ENCODE results near the gene ORC2. TPM values are rescaled to one million over a fixed set of nuclear protein-coding genes. Genes with fewer than 3 reads are reported as not detected.

Gene ORC2
- polyA plus RNA-seq, 3 donors: 3.1 to 5.4 (median 3.9) TPM

- peaks cover 9% of the 10 kb centered on the region for H3K79me2 ChIP-seq (ENCODE audit: insufficient read depth, low read length)
- Mint-ChIP-seq H3K4me3 (no peak overlapping the region), H3K36me3 (peaks cover 2 to 20% of the 10 kb centered on the region in 2 donors), H3K4me1 (peaks cover 31% of the 10 kb centered on the region), H3K27ac (peak overlapping the region; percentile 48 to 93 (median 79)), H3K27me3 (ENCODE audit: low read depth in 3 of 3) (peaks cover 0 to 1% (median 0%) of the 10 kb centered on the region in 3 donors), H3K9me3 (peaks cover 0 to under 1% (median 0%) of the 10 kb centered on the region in 7 donors)
- TF ChIP-seq, protein P1, sequence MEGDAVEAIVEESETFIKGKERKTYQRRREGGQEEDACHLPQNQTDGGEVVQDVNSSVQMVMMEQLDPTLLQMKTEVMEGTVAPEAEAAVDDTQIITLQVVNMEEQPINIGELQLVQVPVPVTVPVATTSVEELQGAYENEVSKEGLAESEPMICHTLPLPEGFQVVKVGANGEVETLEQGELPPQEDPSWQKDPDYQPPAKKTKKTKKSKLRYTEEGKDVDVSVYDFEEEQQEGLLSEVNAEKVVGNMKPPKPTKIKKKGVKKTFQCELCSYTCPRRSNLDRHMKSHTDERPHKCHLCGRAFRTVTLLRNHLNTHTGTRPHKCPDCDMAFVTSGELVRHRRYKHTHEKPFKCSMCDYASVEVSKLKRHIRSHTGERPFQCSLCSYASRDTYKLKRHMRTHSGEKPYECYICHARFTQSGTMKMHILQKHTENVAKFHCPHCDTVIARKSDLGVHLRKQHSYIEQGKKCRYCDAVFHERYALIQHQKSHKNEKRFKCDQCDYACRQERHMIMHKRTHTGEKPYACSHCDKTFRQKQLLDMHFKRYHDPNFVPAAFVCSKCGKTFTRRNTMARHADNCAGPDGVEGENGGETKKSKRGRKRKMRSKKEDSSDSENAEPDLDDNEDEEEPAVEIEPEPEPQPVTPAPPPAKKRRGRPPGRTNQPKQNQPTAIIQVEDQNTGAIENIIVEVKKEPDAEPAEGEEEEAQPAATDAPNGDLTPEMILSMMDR (IDR thresholded peaks at IDR 0.05): peak; percentile 10
- H2AFZ ChIP-seq (ENCODE audit: insufficient read depth, low read depth, low read length, poor library complexity, severe bottlenecking): no peak overlapping the region
- H3K36me3 ChIP-seq (replicated peaks in 1 of 2; ENCODE audit: control insufficient read depth in 1 of 2, insufficient read depth in 2 of 2, low read length in 2 of 2): peaks cover 0 to under 1% of the 10 kb centered on the region in 2 donors
- H3K9me3 ChIP-seq (replicated peaks in 1 of 2; ENCODE audit: control insufficient read depth in 1 of 2, insufficient read depth in 1 of 2, low read length in 2 of 2): no peaks in the 10 kb centered on the region
- intact Hi-C loops (cut with micrococcal nuclease): loop anchor here (10.0 kb wide), 2 partner anchors 206 to 216 kb away; partner anchors contain the start of gene CASP10 (in 1 of the 2)
- no peaks in the 10 kb centered on the region for H4K20me1 ChIP-seq (ENCODE audit: insufficient read depth, low read length)
- peak overlapping the region; percentile 15 for H3K4me2 ChIP-seq (replicated peaks; ENCODE audit: extremely low read depth, low read length, poor library complexity, severe bottlenecking)
- peaks cover 21 to 28% of the 10 kb centered on the region in 2 donors for H3K4me1 ChIP-seq (ENCODE audit: control insufficient read depth in 1 of 2, insufficient read depth in 2 of 2, low read length in 2 of 2)
- peak overlapping the region in 1 of 3 experiments; percentile 14 for H3K4me3 ChIP-seq (replicated peaks in 1 of 3; ENCODE audit: low read depth in 2 of 3, low read length in 3 of 3)
- peak overlapping the region in 1 of 2 donors; percentile 71 for H3K27ac ChIP-seq (ENCODE audit: low read depth in 1 of 2, low read length in 2 of 2)
- H3K9ac ChIP-seq (ENCODE audit: insufficient read depth, low read length, poor library complexity, severe bottlenecking): no peak overlapping the region
- no peaks in the 10 kb centered on the region for H3K27me3 ChIP-seq (ENCODE audit: control insufficient read depth in 2 of 2, insufficient read depth in 2 of 2, low read length in 2 of 2)
- no peak for DNase-seq
- 100% methylated on average over 2 of the region's 2 CpGs for WGBS (ENCODE audit: insufficient coverage)
Measured at GRCh38 chr2:200968735-200969134, 5.3 kb upstream of the ORC2 start.

DNA sequence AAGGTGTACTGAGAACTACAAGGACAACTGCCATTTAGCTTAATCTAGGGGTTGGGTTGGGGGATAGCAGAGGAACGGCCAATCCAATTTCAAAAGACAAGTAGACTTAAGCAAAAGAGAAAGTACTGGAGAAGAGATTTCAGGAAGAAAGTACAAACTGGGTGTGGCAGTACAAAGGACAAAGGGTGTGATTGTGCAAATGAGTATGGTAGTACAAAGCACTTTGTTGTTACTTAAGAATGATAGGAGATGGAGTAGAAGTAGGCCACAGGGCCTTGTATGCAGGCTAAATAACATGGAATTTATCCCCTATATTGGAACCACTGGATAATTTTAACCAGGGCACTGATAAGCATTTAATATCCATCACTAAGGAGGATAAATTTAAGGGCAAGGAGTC is 4.7 kb upstream of the ORC2 start:
- 50% methylated on average over 1 of the region's 1 CpG for WGBS (ENCODE audit: insufficient coverage)
- Mint-ChIP-seq H3K9me3 (peaks cover 0 to 2% (median 0%) of the 10 kb centered on the region in 7 donors), H3K4me3 (peak overlapping the region; percentile 48 to 80), H3K4me1 (peaks cover 31% of the 10 kb centered on the region), H3K36me3 (peaks cover 2 to 20% of the 10 kb centered on the region in 2 donors), H3K27ac (peak overlapping the region; percentile 48 to 93 (median 80)), H3K27me3 (ENCODE audit: low read depth in 3 of 3) (peaks cover 0 to 1% (median 0%) of the 10 kb centered on the region in 3 donors)
- Histone ChIP-seq H2AFZ (ENCODE audit: insufficient read depth, low read depth, low read length, poor library complexity, severe bottlenecking) (peak overlapping the region; percentile 32), H3K9ac (ENCODE audit: insufficient read depth, low read length, poor library complexity, severe bottlenecking) (no peak overlapping the region), H3K79me2 (ENCODE audit: insufficient read depth, low read length) (peaks cover 13% of the 10 kb centered on the region), H4K20me1 (ENCODE audit: insufficient read depth, low read length) (no peaks in the 10 kb centered on the region), H3K27me3 (ENCODE audit: control insufficient read depth in 2 of 2, insufficient read depth in 2 of 2, low read length in 2 of 2) (no peaks in the 10 kb centered on the region), H3K4me2 (replicated peaks; ENCODE audit: extremely low read depth, low read length, poor library complexity, severe bottlenecking) (peak overlapping the region; percentile 15), H3K36me3 (replicated peaks in 1 of 2; ENCODE audit: control insufficient read depth in 1 of 2, insufficient read depth in 2 of 2, low read length in 2 of 2) (no peaks in the 10 kb centered on the region), H3K9me3 (replicated peaks in 1 of 2; ENCODE audit: control insufficient read depth in 1 of 2, insufficient read depth in 1 of 2, low read length in 2 of 2) (no peaks in the 10 kb centered on the region), H3K27ac (ENCODE audit: low read depth in 1 of 2, low read length in 2 of 2) (peak overlapping the region in 1 of 2 donors; percentile 71), H3K4me1 (ENCODE audit: control insufficient read depth in 1 of 2, insufficient read depth in 2 of 2, low read length in 2 of 2) (peaks cover 21 to 28% of the 10 kb centered on the region in 2 donors), H3K4me3 (replicated peaks in 1 of 3; ENCODE audit: low read depth in 2 of 3, low read length in 3 of 3) (peak overlapping the region in 1 of 3 experiments; percentile 14)
- TF ChIP-seq, protein P1 (IDR thresholded peaks at IDR 0.05): no peak
- intact Hi-C loops (cut with micrococcal nuclease): loop anchor here (10.0 kb wide), 2 partner anchors 207 to 217 kb away; partner anchors contain the start of gene CASP10 (in 1 of the 2)
- peak; percentile 12 to 46 (median 25) for DNase-seq
